ENCODE data around the gene ZNF438.

Gene ZNF438

GRCh38 chr10:30963992-30964930, 67.4 kb downstream of the ZNF438 start:
- TF ChIP-seq SIN3A (IDR thresholded peaks at IDR 0.05; ENCODE audit: borderline replicate concordance, insufficient read depth, low read length) (no peak), FOXP2 (optimal IDR thresholded peaks at IDR 0.05; ENCODE audit: borderline replicate concordance, extremely low read depth, extremely low read length, insufficient read depth) (no peak), REST (IDR thresholded peaks at IDR 0.05; ENCODE audit: insufficient read depth in 1 of 2, low read depth in 2 of 2, low read length in 2 of 2) (no peak)

- no peak for TF ChIP-seq SIN3A (IDR thresholded peaks at IDR 0.05; ENCODE audit: borderline replicate concordance, insufficient read depth, low read length)
- no peak for TF ChIP-seq FOXP2 (optimal IDR thresholded peaks at IDR 0.05; ENCODE audit: borderline replicate concordance, extremely low read depth, extremely low read length, insufficient read depth)
- no peak for TF ChIP-seq REST (IDR thresholded peaks at IDR 0.05; ENCODE audit: insufficient read depth in 1 of 2, low read depth in 2 of 2, low read length in 2 of 2)
- TF ChIP-seq TAF1 (IDR thresholded peaks at IDR 0.05; ENCODE audit: borderline replicate concordance, insufficient read depth, low read length) = no peak
- no peak for TF ChIP-seq POLR2AphosphoS5 (IDR thresholded peaks at IDR 0.05; ENCODE audit: low read depth, low read length)
Observed at GRCh38 chr10:30962522-30962921, 69.1 kb downstream of the ZNF438 start.

DNA sequence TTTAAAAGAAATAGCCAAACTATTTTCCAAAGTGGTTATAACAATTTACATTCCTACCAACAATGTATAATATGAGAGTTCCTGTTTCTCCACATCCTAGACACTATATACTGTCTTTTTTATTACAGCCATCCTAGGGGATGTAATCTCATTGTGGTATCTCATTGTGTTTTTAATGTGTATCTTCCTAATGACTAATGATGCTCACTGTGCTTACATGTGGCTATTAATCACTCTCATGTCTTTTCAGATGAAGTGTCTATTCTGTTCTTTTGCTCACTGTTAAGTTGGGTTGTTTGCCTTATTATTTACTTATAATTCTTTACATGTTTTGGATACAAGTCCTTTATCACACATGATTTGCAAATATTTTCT, 71.8 kb downstream of the ZNF438 start:
- no peak for TF ChIP-seq SIN3A (IDR thresholded peaks at IDR 0.05; ENCODE audit: borderline replicate concordance, insufficient read depth, low read length)
- TF ChIP-seq REST (IDR thresholded peaks at IDR 0.05; ENCODE audit: insufficient read depth in 1 of 2, low read depth in 2 of 2, low read length in 2 of 2) = no peak
- TF ChIP-seq TAF1 (IDR thresholded peaks at IDR 0.05; ENCODE audit: borderline replicate concordance, insufficient read depth, low read length) = no peak
- TF ChIP-seq POLR2AphosphoS5 (IDR thresholded peaks at IDR 0.05; ENCODE audit: low read depth, low read length) = no peak
- no peak for TF ChIP-seq FOXP2 (optimal IDR thresholded peaks at IDR 0.05; ENCODE audit: borderline replicate concordance, extremely low read depth, extremely low read length, insufficient read depth)

- TF ChIP-seq FOXP2 (optimal IDR thresholded peaks at IDR 0.05; ENCODE audit: borderline replicate concordance, extremely low read depth, extremely low read length, insufficient read depth) (no peak), POLR2AphosphoS5 (IDR thresholded peaks at IDR 0.05; ENCODE audit: low read depth, low read length) (no peak), TAF1 (IDR thresholded peaks at IDR 0.05; ENCODE audit: borderline replicate concordance, insufficient read depth, low read length) (no peak), SIN3A (IDR thresholded peaks at IDR 0.05; ENCODE audit: borderline replicate concordance, insufficient read depth, low read length) (no peak), REST (IDR thresholded peaks at IDR 0.05; ENCODE audit: insufficient read depth in 1 of 2, low read depth in 2 of 2, low read length in 2 of 2) (no peak)
Observed at GRCh38 chr10:30944005-30944404, 87.7 kb downstream of the ZNF438 start.
